ENCODE measurements around the gene GABRE.

GRCh38 chrX:151921866-151922265, 52.6 kb downstream of the GABRE start:
- no peak for TF ChIP-seq FOXP2 (optimal IDR thresholded peaks at IDR 0.05; ENCODE audit: borderline replicate concordance, extremely low read depth, extremely low read length, insufficient read depth)
- no peak for TF ChIP-seq POLR2AphosphoS5 (IDR thresholded peaks at IDR 0.05; ENCODE audit: low read depth, low read length)
- TF ChIP-seq REST (IDR thresholded peaks at IDR 0.05; ENCODE audit: insufficient read depth in 1 of 2, low read depth in 2 of 2, low read length in 2 of 2): no peak

Data from PFSK-1 (cell line).